Loucy (cell line): Measurements from ENCODE around the gene PPP1R15A.

Experiments used
- H2AFZ ChIP-seq: fragments of 200-600 bp; sonication (generic); 2 replicates; pipeline ENCODE4 v1.6.0; 2016; ENCODE audit warnings: antibody characterized with exemption, mild to moderate bottlenecking, low read length, moderate library complexity
- H3F3A ChIP-seq: fragments of 200-600 bp; 2 replicates; pipeline ENCODE4 v1.6.0; 2016; ENCODE audit warnings: antibody characterized with exemption, low read depth, mild to moderate bottlenecking
- H3K27me3 ChIP-seq: fragments of 200-600 bp; sonication (generic); 2 replicates; pipeline ENCODE4 v1.6.1; 2014; ENCODE audit warnings: low read length, mild to moderate bottlenecking; ENCODE audit not compliant: insufficient read depth, poor library complexity, severe bottlenecking
- H3K36me3 ChIP-seq: fragments of 200-600 bp; sonication (generic); 2 replicates; pipeline ENCODE4 v1.6.1; 2016; ENCODE audit warnings: low read length; ENCODE audit not compliant: insufficient read depth
- H3K4me1 ChIP-seq: fragments of 200-600 bp; sonication (generic); 2 replicates; pipeline ENCODE4 v1.5.1; 2014; ENCODE audit warnings: low read length, mild to moderate bottlenecking; ENCODE audit not compliant: insufficient read depth, poor library complexity, severe bottlenecking
- H3K4me2 ChIP-seq: fragments of 200-600 bp; sonication (generic); 2 replicates; pipeline ENCODE4 v1.6.0; 2014; ENCODE audit warnings: antibody characterized with exemption, low read length, low read depth, mild to moderate bottlenecking; ENCODE audit not compliant: poor library complexity, severe bottlenecking
- H3K4me3 ChIP-seq: fragments of 200-600 bp; sonication (generic); 2 replicates; pipeline ENCODE4 v1.5.1; 2014; ENCODE audit warnings: low read length, mild to moderate bottlenecking, mixed read lengths; ENCODE audit not compliant: poor library complexity, severe bottlenecking
- H3K79me2 ChIP-seq: fragments of 200-600 bp; sonication (generic); 2 replicates; pipeline ENCODE4 v1.6.1; 2014; ENCODE audit warnings: low read length; ENCODE audit not compliant: insufficient read depth
- H3K9ac ChIP-seq: fragments of 200-600 bp; sonication (generic); 2 replicates; pipeline ENCODE4 v1.6.0; 2014; ENCODE audit warnings: mild to moderate bottlenecking, low read depth, low read length, moderate library complexity; ENCODE audit not compliant: poor library complexity, severe bottlenecking
- H3K9me2 ChIP-seq: fragments of 200-600 bp; sonication (generic); replicated peaks from 2 replicates; pipeline ENCODE4 v1.6.1; 2016; ENCODE audit warnings: low read depth, low read length, mixed read lengths
- H3K9me3 ChIP-seq: fragments of 200-600 bp; sonication (generic); 2 replicates; pipeline ENCODE4 v1.6.1; 2014; ENCODE audit warnings: mild to moderate bottlenecking, antibody characterized with exemption, low read length, low read depth; ENCODE audit not compliant: insufficient read depth
- H4K20me1 ChIP-seq: fragments of 200-600 bp; sonication (generic); 2 replicates; pipeline ENCODE4 v1.6.0; 2014; ENCODE audit warnings: antibody characterized with exemption, low read length, mild to moderate bottlenecking; ENCODE audit not compliant: insufficient read depth, poor library complexity, severe bottlenecking
- CTCF ChIP-seq: fragments of 200-600 bp; sonication (generic); conservative IDR thresholded peaks from 2 replicates; pipeline ENCODE4 v1.5.1; 2014; ENCODE audit warnings: mild to moderate bottlenecking, antibody characterized with exemption, low read length
- EZH2phosphoT487 ChIP-seq: fragments of 200-600 bp; IDR thresholded peaks from 2 replicates; pipeline ENCODE4 v1.6.1; 2018; ENCODE audit warnings: antibody characterized with exemption, mild to moderate bottlenecking, moderate library complexity, borderline replicate concordance

The PPP1R15A gene

GRCh38 chr19:48858984-48859710 lies 13.1 kb upstream of the PPP1R15A start:
- Histone ChIP-seq H3K36me3 (no peaks in the 10 kb centered on the region), H3K4me1 (no peaks in the 10 kb centered on the region), H4K20me1 (no peaks in the 10 kb centered on the region), H3K9ac (no peak overlapping the region), H3K9me3 (no peaks in the 10 kb centered on the region), H3K27me3 (no peaks in the 10 kb centered on the region), H3K4me2 (no peak overlapping the region), H3K4me3 (no peak overlapping the region), H3F3A (no peaks in the 10 kb centered on the region), H3K9me2 (no peaks in the 10 kb centered on the region), H3K79me2 (no peaks in the 10 kb centered on the region), H2AFZ (no peak overlapping the region)
- no peak for TF ChIP-seq EZH2phosphoT487
- no peak for TF ChIP-seq CTCF

GRCh38 chr19:48859711-48860572 lies 12.3 kb upstream of the PPP1R15A start:
- Histone ChIP-seq H3K9me2 (no peaks in the 10 kb centered on the region), H3K4me1 (no peaks in the 10 kb centered on the region), H3K9ac (no peak overlapping the region), H3F3A (no peaks in the 10 kb centered on the region), H4K20me1 (no peaks in the 10 kb centered on the region), H3K9me3 (no peaks in the 10 kb centered on the region), H3K36me3 (no peaks in the 10 kb centered on the region), H3K79me2 (no peaks in the 10 kb centered on the region), H3K27me3 (no peaks in the 10 kb centered on the region), H3K4me3 (no peak overlapping the region), H3K4me2 (no peak overlapping the region), H2AFZ (no peak overlapping the region)
- no peak for TF ChIP-seq EZH2phosphoT487
- no peak for TF ChIP-seq CTCF

DNA sequence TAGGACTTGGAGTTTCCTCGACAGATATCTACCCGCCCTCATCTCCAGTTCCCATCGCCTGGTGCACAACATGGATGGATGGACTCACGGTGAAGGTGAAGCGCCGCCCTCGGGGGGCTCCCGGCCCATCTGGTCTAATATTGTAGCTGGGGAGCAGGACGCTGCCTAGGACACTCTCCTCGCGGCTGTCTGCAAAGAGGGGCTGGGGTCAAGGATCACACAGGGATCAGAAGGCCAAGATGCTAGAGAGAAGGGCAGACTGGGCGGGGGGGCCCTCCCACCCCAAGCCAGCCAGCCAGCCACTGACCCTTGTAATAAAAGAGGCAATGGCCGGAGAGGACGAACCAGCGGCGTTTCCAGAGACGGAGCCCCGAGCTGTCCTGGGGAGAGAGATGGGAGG lies 10.9 kb upstream of the PPP1R15A start:
- H3K9me2 ChIP-seq = no peaks in the 10 kb centered on the region
- H3K36me3 ChIP-seq = no peaks in the 10 kb centered on the region
- no peak overlapping the region for H3K9ac ChIP-seq
- no peaks in the 10 kb centered on the region for H3F3A ChIP-seq
- no peak overlapping the region for H2AFZ ChIP-seq
- no peaks in the 10 kb centered on the region for H3K4me1 ChIP-seq
- H3K27me3 ChIP-seq = no peaks in the 10 kb centered on the region
- H4K20me1 ChIP-seq = no peaks in the 10 kb centered on the region
- no peaks in the 10 kb centered on the region for H3K9me3 ChIP-seq
- H3K4me2 ChIP-seq = no peak overlapping the region
- no peak for TF ChIP-seq CTCF
- no peak for TF ChIP-seq EZH2phosphoT487
- H3K4me3 ChIP-seq = no peak overlapping the region
- H3K79me2 ChIP-seq = no peaks in the 10 kb centered on the region
